Smooth muscle cell (in vitro differentiated cells): ENCODE results near the gene SPINK1. TPM values are rescaled to one million over a fixed set of nuclear protein-coding genes. Genes with fewer than 3 reads are reported as not detected.

Experiments
- DNase-seq: peaks from one replicate; lab custom pipeline; 2025; ENCODE audit not compliant: unreplicated experiment; lab: John Stamatoyannopoulos, UW
- H2AFZ ChIP-seq: fragments of 200-600 bp; sonication (generic); 2 replicates; pipeline ENCODE4 v1.6.0; 2016; ENCODE audit warnings: antibody characterized with exemption, low read depth, mild to moderate bottlenecking
- H3F3A ChIP-seq: fragments of 200-600 bp; sonication (generic); 2 replicates; pipeline ENCODE4 v1.6.0; 2017; ENCODE audit warnings: antibody characterized with exemption, low read depth
- H3K27ac ChIP-seq: fragments of 200-600 bp; sonication (generic); 2 replicates; pipeline ENCODE4 v1.5.1; 2016; ENCODE audit warnings: low read depth, mild to moderate bottlenecking
- H3K27me3 ChIP-seq: fragments of 200-600 bp; sonication (generic); 2 replicates; pipeline ENCODE4 v1.6.1; 2016; ENCODE audit warnings: low read depth, mild to moderate bottlenecking
- H3K36me3 ChIP-seq: fragments of 200-600 bp; sonication (generic); 2 replicates; pipeline ENCODE4 v1.5.1; 2016; ENCODE audit warnings: low read depth
- H3K4me1 ChIP-seq: fragments of 200-600 bp; sonication (generic); 2 replicates; pipeline ENCODE4 v1.5.1; 2016; ENCODE audit warnings: low read depth
- H3K4me2 ChIP-seq: fragments of 200-600 bp; sonication (generic); 2 replicates; pipeline ENCODE4 v1.6.0; 2016; ENCODE audit warnings: mild to moderate bottlenecking
- H3K4me3 ChIP-seq: fragments of 200-600 bp; sonication (generic); 2 replicates; pipeline ENCODE4 v1.5.1; 2016; ENCODE audit warnings: mild to moderate bottlenecking
- H3K79me2 ChIP-seq: fragments of 200-600 bp; sonication (generic); 2 replicates; pipeline ENCODE4 v1.6.0; 2016; ENCODE audit warnings: low read depth, mild to moderate bottlenecking
- H3K9ac ChIP-seq: fragments of 200-600 bp; sonication (generic); 2 replicates; pipeline ENCODE4 v1.6.0; 2016; ENCODE audit warnings: low read depth
- H3K9me3 ChIP-seq: fragments of 200-600 bp; sonication (generic); replicated peaks from 2 replicates; pipeline ENCODE4 v1.5.1; 2016; ENCODE audit warnings: low read depth
- H4K20me1 ChIP-seq: fragments of 200-600 bp; sonication (generic); 2 replicates; pipeline ENCODE4 v1.6.0; 2016; ENCODE audit warnings: low read depth
- WGBS: methylation state at CpG from one replicate; pipeline ENCODE4 v1.1.7; 2016; ENCODE audit warnings: low lambda C conversion rate; 5-methylcytosine and 5-hydroxymethylcytosine counted together
- polyA plus RNA-seq: library from polyadenylated mRNA; unstranded; fragments of >200 nt; fragmentation: Nextera tagmentation; extraction: Ambion mirVana; gene quantifications from 2 replicates; pipeline ENCODE4 v1.2.1, GENCODE V29; 2016
- total RNA-seq: library from RNA; depleted of rRNA; stranded (reverse); fragments of >200 nt; gene quantifications from 2 replicates; pipeline ENCODE4 v1.2.3, GENCODE V29; 2014
- TF ChIP-seq, protein P1 (sequence below): fragments of 200-600 bp; sonication (generic); IDR thresholded peaks from 2 replicates; pipeline ENCODE4 v1.5.1; 2017; ENCODE audit warnings: borderline replicate concordance, mild to moderate bottlenecking, antibody characterized with exemption; ENCODE audit not compliant: insufficient read depth, poor library complexity, severe bottlenecking

The SPINK1 gene
- total and polyA plus RNA-seq, 2 experiments from 2014 or later = 0.69 TPM; not detected in 1

GRCh38 chr5:147796556-147797308 lies 34.7 kb downstream of the SPINK1 start:
- no peaks in the 10 kb centered on the region for H3K36me3 ChIP-seq
- H3K79me2 ChIP-seq = no peaks in the 10 kb centered on the region
- no peak overlapping the region for H2AFZ ChIP-seq
- TF ChIP-seq, protein P1, sequence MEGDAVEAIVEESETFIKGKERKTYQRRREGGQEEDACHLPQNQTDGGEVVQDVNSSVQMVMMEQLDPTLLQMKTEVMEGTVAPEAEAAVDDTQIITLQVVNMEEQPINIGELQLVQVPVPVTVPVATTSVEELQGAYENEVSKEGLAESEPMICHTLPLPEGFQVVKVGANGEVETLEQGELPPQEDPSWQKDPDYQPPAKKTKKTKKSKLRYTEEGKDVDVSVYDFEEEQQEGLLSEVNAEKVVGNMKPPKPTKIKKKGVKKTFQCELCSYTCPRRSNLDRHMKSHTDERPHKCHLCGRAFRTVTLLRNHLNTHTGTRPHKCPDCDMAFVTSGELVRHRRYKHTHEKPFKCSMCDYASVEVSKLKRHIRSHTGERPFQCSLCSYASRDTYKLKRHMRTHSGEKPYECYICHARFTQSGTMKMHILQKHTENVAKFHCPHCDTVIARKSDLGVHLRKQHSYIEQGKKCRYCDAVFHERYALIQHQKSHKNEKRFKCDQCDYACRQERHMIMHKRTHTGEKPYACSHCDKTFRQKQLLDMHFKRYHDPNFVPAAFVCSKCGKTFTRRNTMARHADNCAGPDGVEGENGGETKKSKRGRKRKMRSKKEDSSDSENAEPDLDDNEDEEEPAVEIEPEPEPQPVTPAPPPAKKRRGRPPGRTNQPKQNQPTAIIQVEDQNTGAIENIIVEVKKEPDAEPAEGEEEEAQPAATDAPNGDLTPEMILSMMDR = no peak
- no peak overlapping the region for H3K4me2 ChIP-seq
- H4K20me1 ChIP-seq = no peaks in the 10 kb centered on the region
- no peak overlapping the region for H3K4me3 ChIP-seq
- H3K9ac ChIP-seq = no peak overlapping the region
- WGBS = 83% methylated on average over 6 of the region's 6 CpGs
- H3F3A ChIP-seq = no peaks in the 10 kb centered on the region
- no peaks in the 10 kb centered on the region for H3K4me1 ChIP-seq
- H3K27ac ChIP-seq = no peak overlapping the region
- DNase-seq = no peak
- no peaks in the 10 kb centered on the region for H3K9me3 ChIP-seq
- peaks cover 18% of the 10 kb centered on the region for H3K27me3 ChIP-seq

- TF ChIP-seq, protein P1 = no peak
- no peaks in the 10 kb centered on the region for H3K36me3 ChIP-seq
- no peak overlapping the region for H2AFZ ChIP-seq
- H3K27ac ChIP-seq = no peak overlapping the region
- no peaks in the 10 kb centered on the region for H3K4me1 ChIP-seq
- no peaks in the 10 kb centered on the region for H3K27me3 ChIP-seq
- no peaks in the 10 kb centered on the region for H4K20me1 ChIP-seq
- no peak overlapping the region for H3K9ac ChIP-seq
- H3K79me2 ChIP-seq = no peaks in the 10 kb centered on the region
- 87% methylated on average over 6 of the region's 6 CpGs for WGBS
- no peaks in the 10 kb centered on the region for H3K9me3 ChIP-seq
- no peak for DNase-seq
- no peak overlapping the region for H3K4me2 ChIP-seq
- no peak overlapping the region for H3K4me3 ChIP-seq
- H3F3A ChIP-seq = no peaks in the 10 kb centered on the region
Observed at GRCh38 chr5:147791181-147791580, 40.3 kb downstream of the SPINK1 start.

- no peaks in the 10 kb centered on the region for H3K9me3 ChIP-seq
- TF ChIP-seq, protein P1 = no peak
- WGBS = 90% methylated on average over 2 of the region's 2 CpGs
Observed at GRCh38 chr5:147789820-147790219, 41.7 kb downstream of the SPINK1 start.

DNA sequence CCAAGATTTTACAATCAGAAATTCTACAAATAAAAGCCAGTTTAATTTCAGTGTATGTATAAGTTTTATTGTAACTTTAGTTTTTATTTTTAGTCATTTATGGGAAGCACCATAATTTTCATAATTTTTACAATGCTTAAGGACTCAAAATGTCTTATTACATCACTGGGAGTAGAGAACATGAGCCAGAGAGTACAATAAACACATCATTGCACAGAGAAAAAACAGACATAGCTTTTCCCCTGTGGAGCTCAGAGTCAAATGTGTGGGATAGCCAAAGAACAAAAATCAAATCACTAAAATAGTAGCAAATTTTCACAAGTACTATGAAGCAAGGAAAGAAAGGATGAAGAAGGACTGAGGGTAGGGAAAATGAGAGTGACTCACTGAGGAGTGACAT lies 43.4 kb downstream of the SPINK1 start:
- Histone ChIP-seq H3K27me3 (no peaks in the 10 kb centered on the region), H3K27ac (no peak overlapping the region), H3K4me2 (no peak overlapping the region), H3K9ac (no peak overlapping the region), H3K79me2 (no peaks in the 10 kb centered on the region), H3K36me3 (no peaks in the 10 kb centered on the region), H3K9me3 (no peaks in the 10 kb centered on the region), H2AFZ (no peak overlapping the region), H3K4me1 (no peaks in the 10 kb centered on the region), H3F3A (peaks cover 4% of the 10 kb centered on the region), H3K4me3 (no peak overlapping the region), H4K20me1 (no peaks in the 10 kb centered on the region)
- TF ChIP-seq, protein P1 = no peak
- DNase-seq = no peak

More at GRCh38 chr5:147789820-147790219, 41.7 kb downstream of the SPINK1 start:
- no peak overlapping the region for H3K4me3 ChIP-seq
- H3K79me2 ChIP-seq = no peaks in the 10 kb centered on the region
- no peak overlapping the region for H2AFZ ChIP-seq
- no peaks in the 10 kb centered on the region for H3K4me1 ChIP-seq
- no peaks in the 10 kb centered on the region for H3K27me3 ChIP-seq
- no peak overlapping the region for H3K9ac ChIP-seq
- H3F3A ChIP-seq = no peaks in the 10 kb centered on the region
- H3K27ac ChIP-seq = no peak overlapping the region
- H3K36me3 ChIP-seq = no peaks in the 10 kb centered on the region
- H3K4me2 ChIP-seq = no peak overlapping the region
- no peak for DNase-seq
- no peaks in the 10 kb centered on the region for H4K20me1 ChIP-seq
